GM21825 (cell line): Measurements from ENCODE around the gene HAPSTR1.

ENCODE experiments used
- ATAC-seq: cut with Tn5 transposase; IDR thresholded peaks from one replicate; pipeline ENCODE4 v1.9.1; 2021; ENCODE audit warnings: mild to moderate bottlenecking, moderate library complexity; ENCODE audit not compliant: unreplicated experiment

HAPSTR1 gene

DNA sequence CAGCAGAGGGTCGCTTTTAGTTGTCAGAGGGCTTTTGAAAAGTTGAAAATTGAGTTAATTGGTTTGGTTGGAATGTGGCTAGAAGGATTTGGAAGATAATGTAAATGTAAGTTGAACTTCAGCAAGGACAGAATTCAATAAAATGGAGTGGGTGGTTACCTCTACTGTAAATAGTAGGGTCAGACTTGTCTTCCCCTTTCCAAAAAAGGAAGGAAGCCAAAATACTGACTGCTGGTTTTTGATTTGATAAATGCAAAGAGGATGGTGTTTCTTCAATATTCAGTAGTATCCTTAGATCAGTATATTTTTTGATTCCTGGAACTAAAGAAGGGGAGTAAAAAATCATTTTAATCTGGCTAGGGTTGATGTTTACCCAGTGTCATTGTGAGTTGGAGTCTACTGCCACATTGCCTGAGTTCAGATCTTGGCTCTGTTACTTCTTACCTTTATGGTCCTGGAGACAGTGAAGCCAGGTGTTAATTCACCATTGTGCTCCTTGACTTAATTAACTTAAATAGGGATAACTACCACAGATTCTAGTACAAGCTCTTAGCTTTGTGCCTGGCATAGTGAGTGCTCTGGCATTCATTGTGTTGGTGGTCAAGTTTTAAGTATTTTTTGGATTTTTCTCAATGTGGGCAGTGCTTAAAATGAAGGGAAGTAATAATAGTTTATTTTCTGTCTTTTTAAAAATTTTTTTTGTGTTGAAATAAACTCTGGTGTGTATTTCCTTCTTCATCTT lies 4.4 kb downstream of the HAPSTR1 start:
- ATAC-seq, result no peak

DNA sequence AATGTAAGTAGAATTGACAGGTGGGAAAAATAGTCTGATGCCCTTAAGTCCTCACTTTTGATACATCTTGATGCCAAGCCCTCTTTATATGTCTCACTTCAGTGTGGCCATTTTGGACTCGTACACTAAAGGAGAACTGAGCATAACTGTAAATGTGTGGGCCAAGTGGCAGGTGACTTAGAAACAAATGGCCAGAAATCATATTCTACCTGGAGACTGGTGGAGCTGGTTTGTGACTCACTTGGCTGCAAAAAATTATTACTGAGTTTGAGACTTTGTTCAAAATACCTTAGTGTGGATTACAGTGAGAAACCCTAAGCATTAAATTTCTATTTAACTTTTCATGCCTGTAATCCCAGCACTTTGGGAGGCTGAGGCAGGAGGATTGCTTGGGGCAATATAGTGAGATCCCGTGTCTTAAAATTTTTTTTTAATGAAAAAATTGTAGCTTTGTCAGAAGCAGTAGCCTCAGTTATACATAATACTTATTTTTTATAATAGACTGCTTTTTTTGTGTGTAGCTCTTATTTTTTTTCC lies 5.0 kb downstream of the HAPSTR1 start:
- no peak for ATAC-seq

DNA sequence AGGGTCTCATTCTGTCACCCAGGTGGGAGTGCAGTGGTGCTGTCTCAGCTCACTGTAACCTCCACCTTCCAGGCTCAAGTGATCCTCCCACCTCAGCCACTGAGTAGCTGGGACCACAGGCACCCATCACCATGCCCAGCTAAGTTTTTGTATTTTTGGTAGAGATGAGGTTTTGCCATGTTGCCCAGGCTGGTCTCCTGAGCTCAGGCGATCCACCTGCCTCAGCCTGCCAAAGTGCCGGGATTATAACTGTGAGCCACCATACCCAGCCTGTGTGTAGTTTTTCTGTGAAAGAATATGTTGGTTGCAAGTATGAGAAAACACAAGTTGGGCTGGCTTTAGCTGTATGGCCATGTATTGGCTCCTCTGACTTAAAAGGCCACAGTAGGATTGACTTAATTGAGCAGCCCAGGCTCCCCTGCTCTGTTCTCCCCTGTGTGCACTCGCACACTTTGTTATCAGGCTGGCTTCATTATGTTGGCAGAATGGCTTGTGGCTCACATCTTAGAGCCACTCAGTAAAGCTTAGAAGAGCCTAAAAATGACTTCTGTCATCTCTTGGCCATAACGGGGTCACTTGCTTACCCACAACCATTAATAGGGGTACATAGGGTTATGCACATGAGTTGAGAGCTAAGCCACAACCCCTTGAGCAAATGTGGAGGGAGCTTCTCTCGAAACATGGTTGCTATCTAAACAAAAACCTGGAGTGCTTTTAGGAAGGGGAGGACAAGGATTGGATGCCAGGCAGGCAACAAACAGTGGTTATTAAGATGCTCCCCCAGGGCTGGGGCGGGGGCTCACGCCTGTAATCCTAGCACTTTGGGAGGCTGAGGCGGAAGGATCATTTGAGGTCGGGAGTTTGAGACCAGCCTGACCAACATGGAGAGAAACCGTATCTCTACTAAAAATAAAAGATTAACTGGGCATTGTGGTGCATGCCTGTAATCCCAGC lies 6.1 kb downstream of the HAPSTR1 start:
- no peak for ATAC-seq

DNA sequence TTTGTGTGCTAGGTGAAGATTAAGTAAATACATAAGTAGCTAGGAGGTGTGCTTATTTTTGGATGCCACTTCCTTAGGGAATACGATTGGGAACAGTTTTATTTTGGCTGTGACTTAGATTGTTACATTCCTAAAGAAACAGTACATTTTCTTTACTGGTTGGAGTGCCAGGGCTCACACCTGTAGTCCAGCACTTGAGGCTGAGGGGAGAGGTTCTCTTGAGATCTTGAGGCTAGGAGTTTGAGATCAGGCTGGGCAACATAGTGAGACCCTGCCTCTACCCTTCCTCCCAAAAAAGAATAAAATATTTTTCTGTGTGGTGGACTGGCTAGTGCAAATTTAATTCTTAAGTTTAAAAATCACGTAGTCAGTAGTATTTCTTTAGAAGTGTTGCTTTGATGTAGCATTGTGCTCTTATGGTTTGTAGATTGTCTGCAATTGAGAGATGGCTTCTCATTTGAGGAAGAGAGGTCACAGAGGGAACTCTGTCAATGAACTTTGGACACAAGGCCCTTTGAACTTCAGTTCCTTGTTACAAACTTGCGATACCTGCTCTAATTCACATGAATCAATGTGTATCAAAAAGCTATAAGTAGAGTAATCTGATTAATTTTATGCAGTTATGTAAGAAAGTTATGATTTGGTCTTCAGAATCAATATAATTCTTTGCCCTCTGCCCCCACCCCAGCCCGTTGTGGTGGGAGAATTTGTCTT lies 7.1 kb downstream of the HAPSTR1 start:
- no peak for ATAC-seq

DNA sequence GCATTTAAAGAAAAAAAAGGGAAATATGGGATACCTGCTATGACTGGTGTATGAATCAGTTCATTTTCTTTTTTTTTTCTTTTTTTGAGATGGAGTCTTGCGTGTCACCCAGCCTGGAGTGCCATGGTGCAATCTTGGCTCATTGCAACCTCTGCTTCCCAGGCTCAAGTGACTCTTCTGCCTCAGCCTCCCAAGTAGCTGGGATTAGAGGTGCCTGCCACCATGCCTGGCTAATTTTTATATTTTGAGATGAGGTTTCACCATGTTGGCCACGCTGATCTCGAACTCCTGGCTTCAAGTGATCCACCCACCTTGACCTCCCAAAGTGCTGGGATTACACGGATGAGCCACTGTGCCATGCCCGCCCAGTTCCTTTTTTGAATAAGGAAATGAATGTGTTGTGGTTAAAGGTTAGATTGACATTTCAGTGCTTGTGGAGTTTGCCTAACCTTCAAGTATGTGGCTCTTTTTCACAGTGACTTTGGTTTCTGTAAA lies 7.7 kb downstream of the HAPSTR1 start:
- peak; percentile 55 for ATAC-seq

DNA sequence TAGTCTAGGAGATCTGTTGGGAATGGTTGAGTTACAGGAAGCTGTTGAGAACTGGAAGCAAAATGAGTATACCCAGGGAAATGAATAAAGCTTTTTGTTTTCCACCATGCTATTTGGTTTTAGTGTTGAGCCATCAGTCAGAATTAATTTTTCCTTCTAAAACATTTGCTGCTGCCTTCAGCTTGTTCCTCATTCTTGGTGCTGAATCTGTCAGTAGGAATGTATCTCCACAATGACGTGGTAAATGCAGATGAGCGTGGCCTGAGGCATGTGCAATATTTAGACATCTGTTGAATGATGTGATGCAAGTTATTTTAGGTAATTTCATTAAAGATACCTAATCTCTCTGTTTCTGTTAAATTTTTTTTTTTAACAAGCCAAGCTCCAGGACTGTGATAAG lies 10.9 kb downstream of the HAPSTR1 start:
- no peak for ATAC-seq

DNA sequence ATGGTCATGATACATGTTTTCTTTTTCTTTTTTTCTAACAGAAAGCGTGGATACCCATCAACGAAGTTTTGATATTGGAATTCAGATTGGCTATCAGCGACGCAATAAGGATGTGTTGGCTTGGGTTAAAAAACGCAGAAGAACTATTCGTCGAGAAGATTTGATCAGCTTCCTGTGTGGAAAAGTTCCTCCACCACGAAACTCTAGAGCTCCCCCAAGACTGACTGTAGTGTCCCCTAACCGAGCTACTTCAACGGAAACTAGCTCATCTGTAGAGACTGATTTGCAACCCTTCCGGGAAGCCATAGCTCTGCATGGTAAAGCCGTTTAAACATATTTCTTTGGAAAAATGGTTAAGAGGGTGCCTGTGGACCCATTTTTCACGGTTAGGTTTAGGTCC lies 11.5 kb downstream of the HAPSTR1 start:
- ATAC-seq, result no peak

DNA sequence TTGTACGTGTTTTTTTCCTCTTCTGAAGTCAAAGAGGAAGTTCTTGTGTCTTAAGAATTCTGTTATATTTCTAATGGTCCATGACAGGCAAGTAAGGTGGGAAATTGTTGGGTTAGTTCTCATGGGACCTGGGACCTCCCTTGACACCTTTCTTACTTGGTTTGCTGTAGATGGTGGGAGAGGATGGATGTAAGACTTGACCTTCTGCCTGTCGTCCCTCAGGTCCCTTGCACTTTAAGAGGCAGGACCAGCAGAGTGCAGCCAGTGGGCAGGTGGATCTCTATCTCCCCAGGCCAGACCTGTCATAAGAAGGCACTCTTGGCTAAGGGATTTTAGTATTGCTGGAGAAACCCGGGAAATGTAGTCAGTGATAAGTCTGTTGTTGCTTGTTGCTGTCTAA lies 12.1 kb downstream of the HAPSTR1 start:
- ATAC-seq, result no peak

DNA sequence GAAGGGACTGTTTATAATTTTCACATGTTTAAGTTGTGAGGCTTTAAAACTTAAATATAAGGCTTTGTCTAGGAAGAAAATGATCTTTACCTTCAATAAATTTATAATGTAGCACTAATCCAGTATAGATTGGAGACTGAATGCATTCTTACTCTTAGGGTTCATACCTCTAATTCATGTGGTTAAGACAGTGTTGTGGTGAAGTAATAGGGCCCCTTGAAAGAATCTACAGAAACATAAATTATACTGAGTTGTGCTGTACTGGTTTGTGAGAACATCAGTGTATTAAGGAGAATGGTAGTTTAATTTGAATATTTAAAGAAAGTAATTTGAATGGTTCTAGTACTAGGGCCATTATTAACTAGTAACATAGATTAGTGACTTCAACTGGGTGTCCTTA lies 13.7 kb downstream of the HAPSTR1 start:
- no peak for ATAC-seq

DNA sequence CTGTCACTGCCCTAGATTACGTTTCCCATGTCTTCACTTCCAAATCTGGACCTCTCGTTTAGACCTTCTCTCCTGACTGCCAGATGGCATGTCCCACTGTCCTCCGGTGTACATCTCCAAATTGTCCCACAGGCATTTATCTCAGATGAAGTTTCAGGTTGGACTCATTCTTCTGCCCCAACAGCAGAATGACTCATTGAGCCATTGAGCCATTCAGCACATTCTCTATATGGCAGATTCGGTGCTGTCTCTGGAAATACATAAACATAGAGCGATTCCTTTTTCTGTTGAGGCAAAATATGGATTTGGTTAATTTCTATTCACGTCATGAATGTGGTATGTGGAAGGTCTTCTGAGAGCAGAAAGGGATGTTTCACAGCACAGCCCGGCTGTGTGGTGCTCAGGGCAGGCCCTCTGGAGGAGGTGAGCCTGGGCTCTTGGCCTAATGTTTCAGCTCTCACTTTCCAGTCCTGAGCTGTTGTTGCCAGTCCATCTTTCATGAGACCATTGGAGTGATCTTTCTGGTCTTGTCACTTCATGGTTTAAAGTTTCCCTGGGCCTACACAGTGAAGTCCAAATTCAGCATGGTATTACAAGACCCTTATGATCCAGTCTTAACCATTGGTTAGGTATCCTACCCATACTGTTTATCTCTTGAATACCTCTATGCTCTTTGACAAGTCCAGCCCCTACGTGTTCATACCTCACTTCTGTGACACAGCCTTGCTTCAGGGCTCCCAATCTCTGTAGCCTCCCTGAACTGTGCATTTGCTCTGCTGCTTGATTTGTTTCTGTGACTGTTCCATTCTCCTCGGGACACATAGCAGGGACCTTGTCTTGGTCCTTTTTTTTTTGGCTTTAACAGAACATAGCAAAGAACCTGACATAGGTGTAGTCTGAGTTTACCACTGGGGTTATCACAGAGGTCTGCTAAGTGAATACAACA lies 15.9 kb downstream of the HAPSTR1 start:
- no peak for ATAC-seq

DNA sequence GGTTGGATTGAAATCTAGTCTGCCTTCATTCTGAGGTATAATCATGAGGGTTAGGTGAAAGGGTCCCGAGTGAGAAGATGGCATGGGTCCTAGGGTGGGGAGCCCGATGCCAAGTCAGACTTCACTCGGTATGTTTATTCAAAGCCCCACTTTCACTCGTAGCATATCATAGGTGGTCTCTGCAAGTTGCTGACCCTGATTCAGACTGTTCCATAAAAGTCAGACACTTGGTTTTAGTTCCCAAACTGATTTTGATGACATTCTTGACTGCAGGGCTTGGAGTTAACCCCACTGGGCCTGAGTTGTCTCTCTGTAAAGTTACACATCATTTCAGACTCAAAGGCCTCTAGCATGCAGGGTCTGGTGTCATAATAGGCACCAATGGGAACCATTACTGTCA lies 17.8 kb downstream of the HAPSTR1 start:
- ATAC-seq, result no peak

DNA sequence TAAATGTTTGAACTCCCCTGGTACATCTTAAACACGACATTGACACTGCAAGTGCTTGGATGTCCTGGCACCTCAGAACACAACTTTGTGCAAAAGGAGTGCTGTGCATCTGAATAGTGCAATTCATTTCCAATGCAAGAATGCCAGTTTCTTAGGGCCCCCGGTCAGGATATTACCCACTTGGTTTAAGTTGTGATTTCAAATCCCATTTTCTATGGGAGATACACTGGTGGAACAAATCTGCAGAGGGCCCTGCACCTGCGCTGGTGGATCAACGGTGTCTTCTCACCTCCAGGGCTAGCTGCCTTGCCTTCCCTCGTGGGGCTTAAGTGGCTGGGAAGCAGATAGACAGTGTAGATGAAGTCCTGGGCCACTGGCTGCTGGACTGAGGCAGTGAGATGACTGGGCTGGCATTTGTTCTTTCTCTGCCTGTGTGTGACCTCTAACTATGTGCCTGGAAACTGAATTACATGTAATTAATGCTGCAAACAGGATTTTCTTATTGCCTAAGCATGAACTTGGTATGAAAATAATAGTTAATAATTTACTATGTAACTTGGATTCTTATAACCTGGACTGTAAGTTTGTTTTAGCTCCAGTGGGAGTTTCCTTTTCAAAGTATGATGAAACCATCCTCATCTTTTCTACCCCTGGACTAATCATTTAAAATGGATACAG lies 20.9 kb downstream of the HAPSTR1 start:
- ATAC-seq, result no peak

DNA sequence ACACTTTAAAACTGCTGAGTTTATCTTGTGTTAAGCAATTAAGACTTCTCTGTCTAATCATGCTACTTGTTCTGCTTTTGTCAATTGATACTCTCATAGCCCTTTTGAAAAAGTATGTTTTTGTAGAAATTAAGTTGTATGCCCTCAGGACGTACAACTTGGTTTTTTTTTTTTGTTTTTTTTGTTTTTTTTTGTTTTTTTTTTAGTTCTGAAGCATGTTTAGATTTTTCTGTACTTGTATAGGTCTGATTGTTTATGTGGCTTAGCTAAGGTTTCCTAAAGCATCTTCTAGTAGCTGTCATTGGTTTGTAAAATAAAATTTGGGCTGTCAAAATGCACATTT lies 21.4 kb downstream of the HAPSTR1 start:
- no peak for ATAC-seq

DNA sequence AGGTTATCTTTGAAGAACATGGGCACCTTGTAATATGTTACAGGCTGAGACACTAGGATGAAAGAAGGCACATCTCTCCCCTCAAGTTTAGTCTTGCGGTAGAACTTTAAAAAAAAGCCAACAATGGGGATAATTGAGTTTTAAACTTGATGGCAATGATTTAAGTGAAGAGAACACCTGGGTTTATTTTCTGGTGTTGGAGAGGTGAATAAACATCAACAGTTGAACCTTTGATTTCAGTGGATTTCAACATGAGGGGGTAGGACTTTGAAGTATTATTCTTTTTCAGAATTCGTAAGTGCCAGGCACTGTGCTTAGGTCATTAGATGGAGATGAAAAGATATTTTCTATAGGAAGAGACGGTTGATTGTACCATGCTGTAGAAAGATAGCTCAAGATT lies 22.3 kb downstream of the HAPSTR1 start:
- no peak for ATAC-seq

DNA sequence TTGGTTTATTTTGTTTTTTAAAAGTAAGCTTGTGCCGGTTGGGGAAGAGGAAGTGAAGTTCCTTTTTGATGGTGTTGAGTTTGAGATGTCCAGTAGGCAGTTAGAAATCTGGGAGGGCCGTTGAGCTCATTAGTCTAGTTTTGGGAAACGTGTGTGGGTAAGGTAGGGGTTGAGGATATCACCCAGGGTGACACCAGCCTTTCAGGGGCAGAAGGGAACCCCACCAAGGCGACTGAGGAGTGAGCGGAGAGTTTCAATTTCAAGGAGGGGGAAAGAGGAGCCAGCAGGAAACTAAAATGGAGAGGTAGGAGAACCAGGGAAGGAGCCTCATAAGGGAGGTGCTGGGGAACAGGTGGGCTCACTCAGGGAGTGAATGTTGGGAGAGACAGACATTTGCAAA lies 22.7 kb downstream of the HAPSTR1 start:
- ATAC-seq, result no peak

DNA sequence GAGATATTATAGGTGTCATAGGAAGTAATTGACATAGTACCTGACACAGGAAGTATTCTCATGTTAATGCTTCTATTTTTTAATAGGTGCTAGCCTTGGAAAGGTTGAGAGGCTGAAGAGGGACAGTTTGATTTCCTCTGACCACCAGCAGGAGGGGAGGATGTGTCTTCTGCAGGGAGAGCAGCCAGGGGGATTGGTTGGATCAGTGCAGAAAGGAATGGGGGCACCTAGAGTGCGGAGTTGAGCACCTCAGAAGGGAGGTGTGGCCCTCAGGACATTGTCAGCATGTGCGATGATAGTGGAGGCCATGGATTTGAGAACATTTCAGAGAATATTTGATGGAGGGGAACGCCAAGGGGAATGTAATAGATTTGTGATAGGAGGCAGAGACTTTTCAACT lies 23.4 kb downstream of the HAPSTR1 start:
- no peak for ATAC-seq

DNA sequence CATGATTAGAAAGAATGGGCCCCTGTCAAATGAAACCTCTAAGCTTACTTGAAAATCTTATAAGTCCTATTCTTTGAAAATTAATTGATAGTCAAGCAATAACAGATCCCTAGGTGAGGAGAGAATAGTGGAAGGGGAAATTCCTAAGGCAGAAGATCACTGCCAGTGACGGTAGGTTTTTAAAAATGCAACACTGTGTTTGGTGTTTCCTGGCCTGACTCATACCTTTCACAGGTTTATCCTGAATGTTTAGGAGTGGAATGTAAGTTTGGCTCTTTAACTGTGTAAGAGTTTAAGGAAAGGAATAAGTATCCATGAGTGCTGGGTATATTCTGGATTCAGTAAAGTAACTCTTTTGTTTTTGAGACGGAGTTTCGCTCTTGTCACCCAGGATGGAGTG lies 23.8 kb downstream of the HAPSTR1 start:
- ATAC-seq, result no peak

DNA sequence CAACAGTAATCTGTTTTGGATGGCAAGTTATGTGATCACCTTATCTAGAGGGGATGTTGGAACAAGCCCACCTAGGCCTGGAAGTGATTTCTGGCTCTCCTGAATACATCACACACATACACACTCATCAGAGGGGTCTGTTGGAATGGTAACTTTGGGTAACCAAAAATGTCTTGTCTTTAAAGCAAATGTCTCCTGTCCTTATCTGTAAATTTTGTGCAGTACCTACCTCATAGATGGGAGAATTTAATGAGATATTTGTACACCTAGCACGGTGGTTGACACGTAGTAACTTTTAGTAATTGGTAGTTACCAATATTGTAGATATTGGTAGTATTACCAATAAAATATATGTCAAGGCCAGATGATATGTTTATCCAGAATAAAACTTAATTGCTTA lies 24.7 kb downstream of the HAPSTR1 start:
- no peak for ATAC-seq

DNA sequence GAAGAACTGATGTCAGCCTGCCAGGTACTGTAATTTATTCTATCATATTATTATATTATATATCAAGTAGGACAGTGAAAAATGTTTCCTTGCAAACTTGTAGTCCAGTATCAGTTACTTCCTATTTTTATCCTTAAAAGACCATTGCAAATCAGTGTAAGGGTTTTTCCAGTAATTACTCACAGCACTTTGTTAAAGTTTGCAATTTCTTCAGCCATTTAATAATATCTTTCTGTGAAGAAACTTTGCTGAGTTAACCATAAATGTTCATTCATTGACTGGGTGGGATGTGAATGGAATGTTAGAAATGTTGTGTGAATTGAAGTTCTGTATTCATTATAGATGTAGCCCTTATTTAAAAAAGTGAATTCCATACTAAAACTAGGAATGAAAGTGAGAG lies 26.7 kb downstream of the HAPSTR1 start:
- no peak for ATAC-seq

DNA sequence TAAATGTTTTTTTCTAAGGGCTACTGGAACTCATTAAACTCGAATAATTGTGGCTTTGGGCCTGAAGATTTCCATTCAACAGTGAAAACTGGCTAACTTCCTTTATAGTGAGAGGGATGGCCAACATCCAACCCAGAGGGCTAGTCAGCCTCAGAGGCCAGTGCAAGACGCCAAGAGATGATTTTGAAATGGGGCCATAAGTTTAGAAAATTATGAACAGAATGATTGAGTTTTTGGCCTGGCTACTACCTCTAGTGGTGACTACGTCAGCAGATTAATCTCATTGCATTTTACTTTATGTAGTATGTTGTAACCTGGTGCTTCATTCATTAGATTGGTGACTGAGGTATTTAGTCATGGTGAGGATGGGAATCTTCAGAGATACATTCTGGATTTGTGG lies 28.4 kb downstream of the HAPSTR1 start:
- ATAC-seq, result no peak
